ENCODE measurements around the gene SCARB1.

SCARB1 gene

GRCh38 chr12:124760560-124760959 lies 103.1 kb downstream of the SCARB1 start:
- DNase-seq (ENCODE audit: low spot score) = no peak

DNA sequence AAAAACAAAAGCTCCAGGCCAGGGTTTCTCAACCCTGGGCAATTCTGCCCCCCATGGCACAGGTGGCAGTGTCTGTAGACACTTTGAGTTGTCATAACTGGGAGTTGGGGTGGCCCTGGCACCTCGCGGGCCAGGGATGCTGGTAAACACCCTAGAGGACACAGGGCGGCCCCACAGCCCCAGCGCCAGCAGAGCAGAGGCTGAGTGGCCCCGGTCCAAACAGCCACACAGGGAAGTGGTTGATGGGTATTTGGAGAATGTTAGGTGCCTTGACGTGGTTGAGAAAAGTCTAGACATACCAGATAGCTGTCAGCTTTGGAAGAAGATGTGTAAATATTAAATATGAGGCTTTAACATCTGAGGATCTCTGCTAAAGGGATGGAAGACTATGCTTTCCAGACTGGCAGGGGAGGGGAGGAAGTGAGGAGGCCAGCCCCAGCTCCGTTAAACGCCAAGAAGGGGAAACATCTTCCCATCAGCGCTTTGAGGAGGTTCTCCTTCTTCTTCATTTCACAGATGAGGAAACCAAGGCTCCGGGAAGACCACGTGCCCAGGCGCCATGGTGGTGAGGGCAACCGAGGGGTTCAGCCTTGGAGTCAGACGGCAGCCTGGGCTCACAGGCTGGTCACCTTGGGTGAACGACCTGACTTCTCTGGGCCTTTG lies 103.7 kb downstream of the SCARB1 start:
- no peak for DNase-seq (ENCODE audit: low spot score)

DNA sequence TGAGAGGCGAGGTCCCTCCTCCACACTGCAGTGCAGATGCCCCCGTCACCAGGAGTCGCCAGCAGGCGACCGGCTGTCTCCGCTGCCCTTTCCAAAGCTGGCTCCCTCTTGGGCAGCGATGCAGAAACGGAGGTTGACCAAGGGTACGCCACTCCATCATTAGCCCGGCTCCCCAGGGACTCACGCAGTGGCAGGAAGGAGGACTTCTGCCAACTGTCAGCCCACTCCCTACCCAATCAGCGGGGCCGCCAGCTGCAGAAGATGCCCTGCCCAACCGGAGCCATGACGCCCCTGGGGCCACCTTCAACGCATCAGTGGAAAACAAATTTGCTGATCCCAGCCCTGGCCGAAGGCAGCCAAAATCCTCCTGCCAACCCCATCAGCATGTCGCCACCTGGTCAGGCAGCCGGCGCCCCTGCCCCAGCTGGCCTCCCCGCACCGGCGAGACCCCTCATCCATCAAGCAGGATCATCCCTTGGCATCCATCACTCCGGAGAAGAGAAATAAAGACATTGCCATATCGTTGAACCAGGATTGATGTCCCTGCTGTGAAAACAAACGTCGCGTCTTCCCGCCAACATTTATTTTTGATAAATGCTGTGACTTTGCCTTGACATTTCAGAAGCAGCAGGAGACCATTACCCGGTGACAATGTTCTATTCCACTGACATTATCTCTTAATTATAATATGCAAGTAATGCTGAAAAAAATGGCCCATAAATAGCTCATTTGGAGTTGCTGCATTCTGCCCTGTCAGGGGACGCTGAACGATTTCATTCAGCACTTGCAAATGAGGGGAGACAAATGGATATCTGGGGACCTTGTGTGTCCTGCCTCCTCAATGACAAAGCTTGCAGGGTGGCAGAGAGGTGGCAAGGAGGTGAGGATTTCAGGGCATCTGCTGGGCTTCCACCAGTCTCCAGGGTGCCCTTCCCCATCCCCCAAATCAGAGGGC lies 105.1 kb downstream of the SCARB1 start:
- no peak for DNase-seq (ENCODE audit: low spot score)

- DNase-seq (ENCODE audit: low spot score) = no peak
These were observed 106.3 kb downstream of the SCARB1 start for GRCh38 chr12:124757329-124757728.

DNA sequence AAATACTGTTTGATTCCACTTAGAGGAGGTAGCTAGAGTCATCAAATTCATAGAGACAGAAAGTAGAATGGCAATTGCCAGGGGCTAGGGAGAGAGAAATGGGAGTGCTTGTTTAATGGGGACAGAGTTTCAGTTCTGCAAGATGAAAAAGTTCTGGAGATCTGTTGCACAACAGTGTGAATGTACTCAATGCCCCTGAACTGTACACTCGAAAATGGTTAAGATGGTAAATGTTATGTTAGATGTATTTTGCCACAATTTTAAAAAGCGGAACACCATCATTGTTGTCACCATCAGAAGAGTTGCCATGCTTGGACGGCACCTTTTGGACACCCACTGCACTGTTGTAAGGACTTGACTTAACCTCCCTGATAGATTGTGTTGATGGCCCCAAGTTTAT lies 106.9 kb downstream of the SCARB1 start:
- DNase-seq (ENCODE audit: low spot score) = no peak

DNA sequence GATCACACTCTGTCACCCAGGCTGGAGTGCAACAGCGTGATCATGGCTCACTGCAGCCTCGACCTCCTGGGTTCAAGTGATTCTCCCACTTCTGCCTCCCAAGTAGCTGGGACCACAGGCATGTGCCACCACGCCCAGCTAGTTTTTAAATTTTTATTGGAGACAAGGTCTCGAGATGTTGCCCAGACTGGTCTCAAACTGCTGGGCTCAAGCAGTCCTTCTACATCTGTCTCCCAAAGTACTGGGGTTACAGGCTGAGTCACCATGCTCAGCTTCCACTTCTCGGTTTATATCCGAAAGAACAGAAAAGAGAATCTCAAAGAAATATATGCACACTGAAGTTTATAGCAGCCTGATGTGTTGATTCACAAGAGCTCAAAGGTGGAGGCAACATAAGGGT lies 107.5 kb downstream of the SCARB1 start:
- DNase-seq (ENCODE audit: low spot score) = no peak

DNA sequence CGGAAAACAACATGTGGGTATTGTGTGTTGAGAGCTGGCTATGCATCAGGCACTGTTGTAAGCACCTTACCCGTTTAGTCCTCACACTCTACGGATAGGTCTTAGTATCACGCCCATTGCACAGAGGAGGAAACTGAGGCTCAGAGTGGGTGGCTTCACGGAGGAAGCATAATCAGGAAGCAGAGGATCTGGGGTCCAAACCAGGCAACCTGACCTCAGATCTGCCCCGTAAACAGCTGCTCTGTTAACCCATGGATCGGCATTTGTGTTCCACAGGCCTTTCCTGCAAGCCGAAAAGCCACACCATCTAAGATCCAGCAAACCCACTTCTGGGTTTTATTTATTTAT lies 107.9 kb downstream of the SCARB1 start:
- no peak for DNase-seq (ENCODE audit: low spot score)

DNA sequence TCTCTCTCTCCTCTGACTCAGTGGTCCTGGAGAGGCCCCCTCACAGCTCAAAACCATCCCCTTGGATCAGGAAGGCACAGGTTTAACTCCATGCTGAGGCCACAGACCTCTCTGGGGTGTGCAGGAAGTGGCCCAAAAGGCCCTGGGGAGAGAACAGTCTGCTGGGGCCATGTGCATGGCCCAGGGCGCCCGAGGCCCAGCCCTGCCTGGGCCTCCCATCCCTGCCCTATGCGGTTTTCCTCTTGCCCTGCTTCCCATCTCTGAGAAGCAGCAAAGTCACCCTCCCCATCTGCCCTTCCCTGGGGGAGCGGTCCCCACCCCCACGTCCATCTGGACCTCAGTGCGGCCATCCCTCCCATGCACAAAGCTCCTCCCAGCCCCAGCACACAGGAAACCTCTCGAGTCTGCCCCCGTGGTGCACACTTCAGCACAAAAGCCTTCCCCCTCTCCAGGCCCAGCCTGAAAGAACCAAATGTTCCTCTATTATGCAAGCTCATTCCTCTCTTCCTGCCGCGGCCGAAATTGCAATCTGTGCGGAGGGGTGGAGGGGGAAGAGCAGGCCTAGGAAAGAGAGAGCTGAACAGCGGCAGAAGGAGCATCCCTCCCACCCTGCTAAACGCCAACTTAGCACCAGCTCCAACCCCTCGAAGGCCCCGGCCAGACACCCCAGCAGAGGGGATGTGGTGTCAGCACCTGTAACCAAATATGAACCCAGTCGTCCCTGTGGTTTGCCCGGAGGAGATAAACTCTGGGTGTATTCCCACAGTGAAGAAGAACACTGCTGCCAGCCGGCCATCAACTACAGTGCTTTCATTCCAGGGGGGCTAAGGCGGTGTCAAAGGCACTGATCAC lies 108.5 kb downstream of the SCARB1 start:
- no peak for DNase-seq (ENCODE audit: low spot score)

DNA sequence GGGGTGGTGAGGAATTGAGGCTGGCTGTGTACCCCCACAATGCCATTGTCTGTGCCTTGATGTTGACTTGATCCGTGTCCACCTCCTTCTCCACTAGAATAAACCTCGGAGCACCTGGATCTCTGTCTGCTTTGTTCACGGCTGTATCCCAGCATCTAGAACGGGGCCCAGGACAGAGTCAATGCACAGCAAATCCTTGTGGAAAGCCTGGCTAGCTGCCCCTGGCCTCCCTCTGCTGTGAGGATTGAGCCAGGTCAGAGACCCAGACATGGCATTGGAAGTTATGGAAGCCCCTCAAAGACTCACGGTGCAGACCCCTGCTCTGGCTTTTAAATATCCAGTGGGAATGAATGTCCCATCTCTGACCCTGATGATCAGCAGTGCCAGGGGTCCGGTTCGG lies 109.2 kb downstream of the SCARB1 start:
- no peak for DNase-seq (ENCODE audit: low spot score)

DNA sequence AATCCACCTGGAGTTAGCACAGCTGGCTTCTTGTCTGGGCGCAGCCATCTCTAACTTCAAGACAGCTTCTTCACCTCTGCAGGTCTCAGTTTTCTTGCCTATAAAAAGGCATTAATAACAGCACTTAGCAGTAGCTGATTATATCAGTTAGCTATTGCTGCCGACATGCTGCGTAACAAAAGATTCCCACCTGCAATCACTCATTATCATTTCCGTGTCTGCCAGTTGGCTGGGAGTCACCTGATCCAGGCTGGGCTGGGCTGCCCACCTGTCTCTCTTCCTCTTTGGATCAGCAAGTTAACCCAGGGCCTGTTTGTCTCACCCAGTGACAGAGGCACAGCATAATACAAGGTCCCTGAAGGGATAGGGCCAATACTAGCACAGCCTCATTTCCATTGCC lies 109.7 kb downstream of the SCARB1 start:
- DNase-seq (ENCODE audit: low spot score) = no peak

DNA sequence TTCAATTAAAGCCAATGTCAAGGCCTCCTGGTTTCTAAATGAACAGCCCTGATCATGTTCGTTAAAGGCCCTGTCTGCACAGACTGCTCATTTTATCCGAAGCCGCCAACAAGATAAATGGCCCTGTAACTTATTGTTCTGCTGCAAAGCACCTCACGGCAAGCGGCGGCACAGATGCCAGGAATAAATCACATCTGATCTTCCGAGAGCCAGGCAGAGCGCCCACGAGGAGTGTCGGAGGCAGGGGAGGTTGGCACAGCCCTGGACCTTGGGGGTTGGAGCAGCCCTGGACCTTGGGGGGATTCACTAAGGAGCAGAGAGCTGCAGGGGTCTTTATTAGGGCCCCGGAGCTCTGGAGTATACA lies 110.5 kb downstream of the SCARB1 start:
- no peak for DNase-seq (ENCODE audit: low spot score)

DNA sequence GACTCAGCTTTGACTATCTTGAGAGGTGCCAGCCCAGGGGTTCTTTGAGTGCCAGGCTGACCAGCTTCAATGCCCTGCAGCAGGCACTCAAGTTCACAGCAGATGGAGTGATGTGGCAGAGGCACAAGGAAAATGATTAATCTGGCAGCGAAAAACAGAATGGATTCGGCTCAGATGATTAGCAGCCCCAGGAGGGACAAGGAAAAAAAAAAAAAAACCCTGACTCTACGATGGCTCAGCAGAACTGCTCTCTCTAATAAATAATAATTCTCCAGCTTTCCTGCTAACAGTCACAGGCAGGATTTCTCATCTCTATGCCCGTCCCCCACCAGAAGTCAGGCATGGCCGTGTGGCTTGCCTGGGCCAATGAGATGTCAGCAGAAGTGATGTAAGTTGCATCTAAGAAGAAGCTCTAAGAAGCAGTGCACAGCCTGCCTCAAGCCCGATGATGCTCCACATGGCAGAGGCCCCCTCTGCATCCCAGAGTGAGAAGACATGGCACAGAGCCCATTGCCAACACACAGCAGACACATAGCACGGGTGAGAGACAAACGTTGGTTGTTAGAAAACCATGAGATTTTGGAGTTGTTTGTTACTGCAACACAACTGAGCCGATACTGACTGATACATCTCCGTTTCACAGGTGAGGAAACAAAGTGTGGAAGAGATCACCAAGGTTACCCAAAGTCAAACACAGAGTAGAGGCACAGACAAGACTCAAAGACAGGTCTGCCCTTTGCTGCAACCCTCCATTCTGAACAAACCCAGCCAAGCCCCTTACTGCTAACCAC lies 111.0 kb downstream of the SCARB1 start:
- DNase-seq (ENCODE audit: low spot score) = no peak

GRCh38 chr12:124751654-124752355 lies 111.9 kb downstream of the SCARB1 start:
- DNase-seq (ENCODE audit: low spot score) = no peak

DNA sequence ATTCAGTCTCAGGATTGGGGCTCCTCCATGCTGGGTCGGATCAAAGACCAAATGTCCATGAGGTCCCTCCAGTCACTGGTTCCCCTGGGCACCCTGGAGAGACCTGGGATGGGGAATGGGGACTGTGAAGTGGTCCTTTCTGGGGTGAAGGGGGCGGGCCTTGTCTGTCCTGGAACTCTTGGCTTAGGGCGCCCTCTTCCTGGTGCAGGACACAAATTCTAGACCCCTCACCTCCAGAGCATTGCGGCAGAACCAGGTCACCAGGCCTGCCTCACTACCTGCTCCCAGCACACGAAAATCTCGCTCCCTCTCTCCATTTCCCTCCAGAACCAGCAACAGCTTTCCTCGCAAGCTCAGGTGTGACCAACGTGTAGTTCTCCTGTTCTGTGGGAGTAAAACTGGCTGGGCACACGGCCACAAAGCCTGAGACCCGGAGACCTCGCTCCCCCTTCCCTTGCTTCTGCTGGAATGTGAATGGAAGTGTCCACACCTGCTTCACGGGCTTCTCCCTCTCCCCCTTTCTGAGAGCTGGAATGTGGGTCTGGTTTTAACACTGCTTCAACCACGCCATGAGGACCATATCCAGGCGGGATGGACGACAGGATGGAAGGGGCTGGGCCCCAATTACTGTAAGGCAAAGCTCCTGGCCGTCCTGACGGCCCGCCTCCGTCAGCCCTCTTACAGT lies 112.7 kb downstream of the SCARB1 start:
- no peak for DNase-seq (ENCODE audit: low spot score)

DNA sequence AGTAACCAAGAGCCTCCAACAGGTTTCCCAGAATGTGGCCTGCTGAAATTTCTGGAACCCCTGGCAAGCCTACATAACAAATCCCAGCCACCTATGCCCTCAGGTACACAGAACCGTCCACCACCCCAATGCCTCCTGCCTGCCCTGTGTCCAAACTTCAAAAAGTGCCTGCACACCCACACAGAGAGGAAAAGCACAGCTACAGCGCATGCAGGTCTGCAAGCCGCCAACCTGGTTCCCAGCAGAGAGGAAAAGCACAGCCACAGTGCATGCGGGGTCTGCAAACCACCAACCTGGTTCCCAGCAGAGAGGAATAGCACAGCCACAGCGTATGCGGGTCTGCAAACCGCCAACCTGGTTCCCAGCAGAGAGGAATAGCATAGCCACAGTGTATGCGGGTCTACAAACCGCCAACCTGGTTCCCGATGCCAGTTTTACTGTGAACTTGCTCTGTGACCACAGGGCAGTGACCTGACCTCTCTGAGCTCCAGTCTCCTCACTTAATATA lies 113.5 kb downstream of the SCARB1 start:
- DNase-seq (ENCODE audit: low spot score) = no peak

- no peak for DNase-seq (ENCODE audit: low spot score)
These were observed 113.9 kb downstream of the SCARB1 start for GRCh38 chr12:124749725-124750124.

- DNase-seq (ENCODE audit: low spot score) = no peak
These were observed 116.1 kb downstream of the SCARB1 start for GRCh38 chr12:124747426-124748161.

- DNase-seq (ENCODE audit: low spot score) = no peak
These were observed 116.8 kb downstream of the SCARB1 start for GRCh38 chr12:124746649-124747425.
